ENCODE results near the gene MYLIP. TPM values are rescaled to one million over a fixed set of nuclear protein-coding genes. Genes with fewer than 3 reads are reported as not detected.

Gene MYLIP
- total and polyA plus RNA-seq, 2 of the 13 experiments (the other 11 are each of a cell fraction or from before 2014, with no cell fraction given), result 3.4 to 10.8 TPM

DNA sequence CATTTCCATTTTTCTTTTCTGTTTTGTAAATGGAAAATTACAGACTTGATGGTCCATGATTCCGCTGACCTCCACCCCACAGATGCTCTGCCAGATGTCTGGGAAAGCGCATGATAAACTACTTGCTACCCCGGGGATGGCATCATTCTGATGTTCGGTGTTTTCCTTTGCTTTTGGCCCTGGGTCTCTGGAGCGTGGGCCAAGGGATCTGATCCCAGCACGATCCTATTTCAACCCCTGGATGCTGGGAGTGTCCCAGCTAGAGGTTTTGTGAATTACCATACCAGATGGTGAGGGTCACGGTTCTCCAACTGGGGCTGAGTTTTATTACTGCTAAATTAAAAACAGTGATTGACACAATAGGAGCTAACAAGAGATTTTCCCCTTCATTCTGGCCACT, 25.2 kb upstream of the MYLIP start:
- BruUV-seq (replicated peaks), result no TSS peak
- Histone ChIP-seq H3K27me3 (ENCODE audit: control insufficient read depth in 1 of 2, insufficient read depth in 2 of 2, low read length in 2 of 2) (no peaks in the 10 kb centered on the region), H3K4me2 (ENCODE audit: low read depth, low read length) (no peak overlapping the region), H4K20me1 (ENCODE audit: insufficient read depth, low read length) (no peaks in the 10 kb centered on the region), H3K36me3 (replicated peaks in 1 of 2; ENCODE audit: control insufficient read depth in 1 of 2, insufficient read depth in 2 of 2, low read length in 2 of 2) (no peaks in the 10 kb centered on the region), H3K27ac (ENCODE audit: extremely low read length, insufficient read depth, low read length) (no peak overlapping the region), H3K9ac (ENCODE audit: insufficient read depth, low read depth, low read length) (no peak overlapping the region), H3K79me2 (ENCODE audit: insufficient read depth, low read length) (no peaks in the 10 kb centered on the region), H3K9me3 (ENCODE audit: low read length) (no peaks in the 10 kb centered on the region), H3K4me3 (replicated peaks in 1 of 3; ENCODE audit: insufficient read depth in 1 of 3, low read depth in 2 of 3, low read length in 3 of 3) (no peak overlapping the region), H3K4me1 (ENCODE audit: insufficient read depth, low read length) (no peaks in the 10 kb centered on the region), H2AFZ (ENCODE audit: low read length) (no peak overlapping the region)
- FAIRE-seq, result no peak
- no peak for ATAC-seq
- ChIA-PET CTCF (ENCODE audit: low intra/inter-chr PET ratio, low total read pairs) (no interaction called here), POLR2A (no interaction called here)
- TF ChIP-seq ZSCAN12 (CRISPR knock-in tag; IDR thresholded peaks at IDR 0.05) (no peak), ZNF180 (CRISPR knock-in tag; IDR thresholded peaks at IDR 0.05; ENCODE audit: borderline replicate concordance, low read depth) (no peak), ZNF564 (CRISPR knock-in tag; IDR thresholded peaks at IDR 0.05) (no peak), ATF7-NPFF (CRISPR knock-in tag; IDR thresholded peaks at IDR 0.05; ENCODE audit: low read depth) (no peak), ZIK1 (CRISPR knock-in tag; IDR thresholded peaks at IDR 0.05; ENCODE audit: borderline replicate concordance, low read depth) (no peak), RBM39 (IDR thresholded peaks at IDR 0.05; ENCODE audit: low read depth, low read length, poor library complexity, severe bottlenecking) (no peak), YEATS4 (CRISPR knock-in tag; IDR thresholded peaks at IDR 0.05; ENCODE audit: borderline replicate concordance) (no peak), ZNF33A (CRISPR knock-in tag; IDR thresholded peaks at IDR 0.05; ENCODE audit: borderline replicate concordance) (no peak), ZFP37 (CRISPR knock-in tag; IDR thresholded peaks at IDR 0.05; ENCODE audit: borderline replicate concordance) (no peak), JUN (CRISPR knock-in tag; IDR thresholded peaks at IDR 0.05) (no peak)
- TF ChIP-seq, protein P1, sequence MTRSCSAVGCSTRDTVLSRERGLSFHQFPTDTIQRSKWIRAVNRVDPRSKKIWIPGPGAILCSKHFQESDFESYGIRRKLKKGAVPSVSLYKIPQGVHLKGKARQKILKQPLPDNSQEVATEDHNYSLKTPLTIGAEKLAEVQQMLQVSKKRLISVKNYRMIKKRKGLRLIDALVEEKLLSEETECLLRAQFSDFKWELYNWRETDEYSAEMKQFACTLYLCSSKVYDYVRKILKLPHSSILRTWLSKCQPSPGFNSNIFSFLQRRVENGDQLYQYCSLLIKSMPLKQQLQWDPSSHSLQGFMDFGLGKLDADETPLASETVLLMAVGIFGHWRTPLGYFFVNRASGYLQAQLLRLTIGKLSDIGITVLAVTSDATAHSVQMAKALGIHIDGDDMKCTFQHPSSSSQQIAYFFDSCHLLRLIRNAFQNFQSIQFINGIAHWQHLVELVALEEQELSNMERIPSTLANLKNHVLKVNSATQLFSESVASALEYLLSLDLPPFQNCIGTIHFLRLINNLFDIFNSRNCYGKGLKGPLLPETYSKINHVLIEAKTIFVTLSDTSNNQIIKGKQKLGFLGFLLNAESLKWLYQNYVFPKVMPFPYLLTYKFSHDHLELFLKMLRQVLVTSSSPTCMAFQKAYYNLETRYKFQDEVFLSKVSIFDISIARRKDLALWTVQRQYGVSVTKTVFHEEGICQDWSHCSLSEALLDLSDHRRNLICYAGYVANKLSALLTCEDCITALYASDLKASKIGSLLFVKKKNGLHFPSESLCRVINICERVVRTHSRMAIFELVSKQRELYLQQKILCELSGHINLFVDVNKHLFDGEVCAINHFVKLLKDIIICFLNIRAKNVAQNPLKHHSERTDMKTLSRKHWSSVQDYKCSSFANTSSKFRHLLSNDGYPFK (CRISPR knock-in tag; IDR thresholded peaks at IDR 0.05; ENCODE audit: borderline replicate concordance), result no peak
- TF ChIP-seq, protein P2, sequence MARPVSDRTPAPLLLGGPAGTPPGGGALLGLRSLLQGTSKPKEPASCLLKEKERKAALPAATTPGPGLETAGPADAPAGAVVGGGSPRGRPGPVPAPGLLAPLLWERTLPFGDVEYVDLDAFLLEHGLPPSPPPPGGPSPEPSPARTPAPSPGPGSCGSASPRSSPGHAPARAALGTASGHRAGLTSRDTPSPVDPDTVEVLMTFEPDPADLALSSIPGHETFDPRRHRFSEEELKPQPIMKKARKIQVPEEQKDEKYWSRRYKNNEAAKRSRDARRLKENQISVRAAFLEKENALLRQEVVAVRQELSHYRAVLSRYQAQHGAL (CRISPR knock-in tag; IDR thresholded peaks at IDR 0.05; ENCODE audit: not compliant biosample characterization), result no peak
- TF ChIP-seq, protein P3, sequence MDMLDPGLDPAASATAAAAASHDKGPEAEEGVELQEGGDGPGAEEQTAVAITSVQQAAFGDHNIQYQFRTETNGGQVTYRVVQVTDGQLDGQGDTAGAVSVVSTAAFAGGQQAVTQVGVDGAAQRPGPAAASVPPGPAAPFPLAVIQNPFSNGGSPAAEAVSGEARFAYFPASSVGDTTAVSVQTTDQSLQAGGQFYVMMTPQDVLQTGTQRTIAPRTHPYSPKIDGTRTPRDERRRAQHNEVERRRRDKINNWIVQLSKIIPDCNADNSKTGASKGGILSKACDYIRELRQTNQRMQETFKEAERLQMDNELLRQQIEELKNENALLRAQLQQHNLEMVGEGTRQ (IDR thresholded peaks at IDR 0.05; ENCODE audit: low read depth, low read length), result no peak
- TF ChIP-seq, protein P3 (CRISPR knock-in tag; IDR thresholded peaks at IDR 0.05; ENCODE audit: borderline replicate concordance), result no peak
- TF ChIP-seq, protein P4, sequence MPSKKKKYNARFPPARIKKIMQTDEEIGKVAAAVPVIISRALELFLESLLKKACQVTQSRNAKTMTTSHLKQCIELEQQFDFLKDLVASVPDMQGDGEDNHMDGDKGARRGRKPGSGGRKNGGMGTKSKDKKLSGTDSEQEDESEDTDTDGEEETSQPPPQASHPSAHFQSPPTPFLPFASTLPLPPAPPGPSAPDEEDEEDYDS (CRISPR knock-in tag; IDR thresholded peaks at IDR 0.05), result no peak
- intact Hi-C loops (cut with micrococcal nuclease; ENCODE audit: unreplicated experiment), result no loop called here
- in situ Hi-C loops (cut with HindIII; ENCODE audit: extremely low pct_ligation_motif_present, low pct_unique_long_range_greater_than_20kb), result no loop called here
- 54% methylated on average over 7 of the region's 7 CpGs for WGBS (ENCODE audit: low lambda C conversion rate)
- DNase-seq (ENCODE audit: low spot score), result no peak
